Middle frontal gyrus (tissue), 1 donor: Measurements from ENCODE around the gene PLSCR4.

Experiments
- DNase-seq: peaks from one replicate; pipeline ENCODE4 v3.0.0-alpha.2; 2015; ENCODE audit warnings: low spot score; ENCODE audit errors: extremely low spot score

The PLSCR4 gene

GRCh38 chr3:146161663-146162002 is 89.3 kb downstream of the PLSCR4 start:
- no peak for DNase-seq

GRCh38 chr3:146160964-146161662 is 89.8 kb downstream of the PLSCR4 start, which contains the start of gene PLOD2:
TSS of gene PLOD2 (minus strand) at chr3:146161184. CDS start at chr3:146160989, 195 bp downstream.
- DNase-seq, result no peak

GRCh38 chr3:146160321-146160963 is 90.5 kb downstream of the PLSCR4 start:
- no peak for DNase-seq

GRCh38 chr3:146159616-146160320 is 91.1 kb downstream of the PLSCR4 start:
- no peak for DNase-seq

- no peak for DNase-seq
Observed at GRCh38 chr3:146159037-146159436, 91.9 kb downstream of the PLSCR4 start.

GRCh38 chr3:146157325-146158060 is 93.4 kb downstream of the PLSCR4 start:
- no peak for DNase-seq

- DNase-seq, result no peak
Observed at GRCh38 chr3:146156666-146157314, 94.1 kb downstream of the PLSCR4 start.

- DNase-seq, result no peak
Observed at GRCh38 chr3:146156095-146156494, 94.8 kb downstream of the PLSCR4 start.

- DNase-seq, result no peak
Observed at GRCh38 chr3:146154995-146155394, 95.9 kb downstream of the PLSCR4 start.

- no peak for DNase-seq
Observed at GRCh38 chr3:146154316-146154715, 96.6 kb downstream of the PLSCR4 start.

- DNase-seq, result no peak
Observed at GRCh38 chr3:146153429-146153828, 97.5 kb downstream of the PLSCR4 start.

GRCh38 chr3:146152834-146153233 is 98.1 kb downstream of the PLSCR4 start:
- DNase-seq, result no peak

- no peak for DNase-seq
Observed at GRCh38 chr3:146148468-146148931, 102.4 kb downstream of the PLSCR4 start.

- DNase-seq, result no peak
Observed at GRCh38 chr3:146145642-146146041, 105.3 kb downstream of the PLSCR4 start.

GRCh38 chr3:146142757-146143156 is 108.1 kb downstream of the PLSCR4 start:
- no peak for DNase-seq
